HepG2 (cell line): ENCODE measurements around the gene PTCRA. TPM values are rescaled to one million over a fixed set of nuclear protein-coding genes. Genes with fewer than 3 reads are reported as not detected.

Experiments
- EEA1 ChIP-seq: sonication (generic); formaldehyde crosslinking; IDR thresholded peaks from 2 replicates; pipeline ENCODE4 v1.5.1; 2020; ENCODE audit warnings: mild to moderate bottlenecking, missing genetic modification reagents, borderline replicate concordance
- ISL2 ChIP-seq: sonication (generic); formaldehyde crosslinking; IDR thresholded peaks from 2 replicates; pipeline ENCODE4 v1.5.0; 2020; ENCODE audit warnings: missing genetic modification reagents
- MAF1 ChIP-seq: sonication (generic); formaldehyde crosslinking; IDR thresholded peaks from 2 replicates; pipeline ENCODE4 v1.5.0; 2020; ENCODE audit warnings: missing genetic modification reagents, borderline replicate concordance
- MYC ChIP-seq: sonication (generic); formaldehyde crosslinking; IDR thresholded peaks from 2 replicates; pipeline ENCODE4 v1.9.0; 2021; ENCODE audit warnings: missing genetic modification reagents, borderline replicate concordance
- NFKB2 ChIP-seq: sonication (generic); formaldehyde crosslinking; IDR thresholded peaks from 2 replicates; pipeline ENCODE4 v1.4.0; 2020; ENCODE audit warnings: missing genetic modification reagents, borderline replicate concordance
- NR1H2 ChIP-seq: sonication (generic); formaldehyde crosslinking; IDR thresholded peaks from 2 replicates; pipeline ENCODE4 v1.8.1; 2022; ENCODE audit warnings: low read depth, missing genetic modification reagents, borderline replicate concordance
- PAF1 ChIP-seq: IDR thresholded peaks from 2 replicates; pipeline ENCODE4 v1.6.1; 2016; ENCODE audit warnings: missing genetic modification reagents, missing compliant biosample characterization
- REXO4 ChIP-seq: sonication (generic); formaldehyde crosslinking; IDR thresholded peaks from 2 replicates; pipeline ENCODE4 v1.8.0; 2022; ENCODE audit warnings: missing genetic modification reagents, mild to moderate bottlenecking, borderline replicate concordance
- ZFP90 ChIP-seq: sonication (generic); formaldehyde crosslinking; IDR thresholded peaks from 2 replicates; pipeline ENCODE4 v1.8.0; 2022; ENCODE audit warnings: missing genetic modification reagents, mild to moderate bottlenecking, inconsistent platforms, borderline replicate concordance
- ZNF234 ChIP-seq: sonication (generic); formaldehyde crosslinking; conservative IDR thresholded peaks from 2 replicates; pipeline ENCODE4 v1.5.1; 2020; ENCODE audit warnings: mild to moderate bottlenecking, missing genetic modification reagents
- ZNF329 ChIP-seq: sonication (generic); formaldehyde crosslinking; IDR thresholded peaks from 2 replicates; pipeline ENCODE4 v1.9.0; 2021; ENCODE audit warnings: low read depth, mild to moderate bottlenecking, missing genetic modification reagents
- ZNF431 ChIP-seq: sonication (generic); formaldehyde crosslinking; IDR thresholded peaks from 2 replicates; pipeline ENCODE4 v1.9.0; 2022; ENCODE audit warnings: missing genetic modification reagents, low read depth, mild to moderate bottlenecking, borderline replicate concordance
- ZNF546 ChIP-seq: sonication (generic); formaldehyde crosslinking; conservative IDR thresholded peaks from 2 replicates; pipeline ENCODE4 v1.8.1; 2023; ENCODE audit warnings: mild to moderate bottlenecking, missing genetic modification reagents
- ZNF792 ChIP-seq: IDR thresholded peaks from 2 replicates; pipeline ENCODE4 v1.6.1; 2016
- polyA plus RNA-seq, 8 experiments: library from polyadenylated mRNA; depleted of rRNA in 3 of 8; stranded (reverse) in 7 of 8; unstranded in 1 of 8; fragments of >200 nt; fragmentation: Illumina TruSeq in 4 of 8; extraction: Trizol in 4 of 8; gene quantifications; 2 replicates each; pipeline versions ENCODE4 v1.2.1 to v1.2.3, GENCODE V29; 2011 to 2016; ENCODE audit warnings: low read depth in 4 of 8, missing spikeins in 1 of 8, mixed read lengths in 1 of 8; ENCODE audit not compliant: insufficient read depth in 1 of 8
- total RNA-seq, 5 experiments: library from RNA; depleted of rRNA; stranded (reverse); fragments of >200 nt; fragmentation: Illumina TruSeq; extraction: Trizol; gene quantifications; 2 replicates each; pipeline ENCODE4 v1.2.3, GENCODE V29; 2016; ENCODE audit warnings: low read depth in 1 of 5
- TF ChIP-seq, protein P1 (sequence below): sonication (generic); formaldehyde crosslinking; IDR thresholded peaks from 2 replicates; pipeline ENCODE4 v1.5.1; 2020; ENCODE audit warnings: mild to moderate bottlenecking, missing genetic modification reagents, moderate library complexity
- TF ChIP-seq, protein P2 (sequence below): sonication (generic); formaldehyde crosslinking; IDR thresholded peaks from 2 replicates; pipeline ENCODE4 v1.5.1; 2020; ENCODE audit warnings: missing genetic modification reagents, mild to moderate bottlenecking, borderline replicate concordance
- TF ChIP-seq, protein P3 (sequence below): sonication (generic); formaldehyde crosslinking; IDR thresholded peaks from 2 replicates; pipeline ENCODE4 v1.4.0; 2020; ENCODE audit warnings: missing genetic modification reagents, borderline replicate concordance
- TF ChIP-seq, protein P4 (sequence below): sonication (generic); formaldehyde crosslinking; IDR thresholded peaks from 2 replicates; pipeline ENCODE4 v1.4.0; 2020; ENCODE audit warnings: missing genetic modification reagents
- TF ChIP-seq, protein P5 (sequence below): sonication (generic); formaldehyde crosslinking; conservative IDR thresholded peaks from 2 replicates; pipeline ENCODE4 v1.8.0; 2022; ENCODE audit warnings: mild to moderate bottlenecking, moderate library complexity, missing genetic modification reagents
- TF ChIP-seq, protein P6 (sequence below): sonication (generic); formaldehyde crosslinking; IDR thresholded peaks from 2 replicates; pipeline ENCODE4 v1.8.0; 2022; ENCODE audit warnings: mild to moderate bottlenecking, missing genetic modification reagents; ENCODE audit not compliant: insufficient replicate concordance

PTCRA gene
- total and polyA plus RNA-seq, 2 of the 13 experiments (the other 11 are each of a cell fraction or from before 2014, with no cell fraction given) = not detected

DNA sequence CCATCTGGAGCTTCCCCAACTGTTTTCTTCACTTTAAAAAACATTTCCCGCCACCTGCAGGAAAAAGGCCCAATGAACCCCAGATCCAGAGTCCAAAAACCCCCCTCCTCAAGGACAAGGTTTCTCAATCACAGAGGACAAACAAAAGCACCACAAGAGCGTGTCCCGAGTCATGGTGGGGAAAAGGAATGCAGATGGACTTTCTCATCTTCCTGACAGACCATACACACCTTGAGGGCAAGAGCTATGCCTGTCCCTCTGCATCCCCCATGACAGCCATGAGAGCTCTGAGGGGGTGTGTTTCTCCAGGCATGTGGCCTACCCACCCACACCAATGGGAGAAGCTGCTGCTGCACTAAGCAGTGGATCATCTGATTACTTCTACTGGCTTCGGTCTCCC, 54.1 kb downstream of the PTCRA start (continued):
- TF ChIP-seq MAF1 (CRISPR knock-in tag) (no peak), ZNF234 (no peak), ZNF329 (CRISPR knock-in tag) (no peak), ZNF792 (no peak), ZNF546 (no peak), ISL2 (CRISPR knock-in tag) (no peak), REXO4 (CRISPR knock-in tag) (no peak), EEA1 (CRISPR knock-in tag) (no peak), ZNF431 (CRISPR knock-in tag) (no peak), MYC (0 out of 2 replicates have a peak, but pooled peaks have one; percentile 25), ZFP90 (no peak), NFKB2 (CRISPR knock-in tag) (no peak), NR1H2 (no peak), PAF1 (CRISPR knock-in tag) (no peak)
- TF ChIP-seq, protein P1, sequence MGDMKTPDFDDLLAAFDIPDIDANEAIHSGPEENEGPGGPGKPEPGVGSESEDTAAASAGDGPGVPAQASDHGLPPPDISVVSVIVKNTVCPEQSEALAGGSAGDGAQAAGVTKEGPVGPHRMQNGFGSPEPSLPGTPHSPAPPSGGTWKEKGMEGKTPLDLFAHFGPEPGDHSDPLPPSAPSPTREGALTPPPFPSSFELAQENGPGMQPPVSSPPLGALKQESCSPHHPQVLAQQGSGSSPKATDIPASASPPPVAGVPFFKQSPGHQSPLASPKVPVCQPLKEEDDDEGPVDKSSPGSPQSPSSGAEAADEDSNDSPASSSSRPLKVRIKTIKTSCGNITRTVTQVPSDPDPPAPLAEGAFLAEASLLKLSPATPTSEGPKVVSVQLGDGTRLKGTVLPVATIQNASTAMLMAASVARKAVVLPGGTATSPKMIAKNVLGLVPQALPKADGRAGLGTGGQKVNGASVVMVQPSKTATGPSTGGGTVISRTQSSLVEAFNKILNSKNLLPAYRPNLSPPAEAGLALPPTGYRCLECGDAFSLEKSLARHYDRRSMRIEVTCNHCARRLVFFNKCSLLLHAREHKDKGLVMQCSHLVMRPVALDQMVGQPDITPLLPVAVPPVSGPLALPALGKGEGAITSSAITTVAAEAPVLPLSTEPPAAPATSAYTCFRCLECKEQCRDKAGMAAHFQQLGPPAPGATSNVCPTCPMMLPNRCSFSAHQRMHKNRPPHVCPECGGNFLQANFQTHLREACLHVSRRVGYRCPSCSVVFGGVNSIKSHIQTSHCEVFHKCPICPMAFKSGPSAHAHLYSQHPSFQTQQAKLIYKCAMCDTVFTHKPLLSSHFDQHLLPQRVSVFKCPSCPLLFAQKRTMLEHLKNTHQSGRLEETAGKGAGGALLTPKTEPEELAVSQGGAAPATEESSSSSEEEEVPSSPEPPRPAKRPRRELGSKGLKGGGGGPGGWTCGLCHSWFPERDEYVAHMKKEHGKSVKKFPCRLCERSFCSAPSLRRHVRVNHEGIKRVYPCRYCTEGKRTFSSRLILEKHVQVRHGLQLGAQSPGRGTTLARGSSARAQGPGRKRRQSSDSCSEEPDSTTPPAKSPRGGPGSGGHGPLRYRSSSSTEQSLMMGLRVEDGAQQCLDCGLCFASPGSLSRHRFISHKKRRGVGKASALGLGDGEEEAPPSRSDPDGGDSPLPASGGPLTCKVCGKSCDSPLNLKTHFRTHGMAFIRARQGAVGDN (CRISPR knock-in tag) = no peak
- TF ChIP-seq, protein P2, sequence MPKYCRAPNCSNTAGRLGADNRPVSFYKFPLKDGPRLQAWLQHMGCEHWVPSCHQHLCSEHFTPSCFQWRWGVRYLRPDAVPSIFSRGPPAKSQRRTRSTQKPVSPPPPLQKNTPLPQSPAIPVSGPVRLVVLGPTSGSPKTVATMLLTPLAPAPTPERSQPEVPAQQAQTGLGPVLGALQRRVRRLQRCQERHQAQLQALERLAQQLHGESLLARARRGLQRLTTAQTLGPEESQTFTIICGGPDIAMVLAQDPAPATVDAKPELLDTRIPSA (CRISPR knock-in tag) = no peak
- TF ChIP-seq, protein P3, sequence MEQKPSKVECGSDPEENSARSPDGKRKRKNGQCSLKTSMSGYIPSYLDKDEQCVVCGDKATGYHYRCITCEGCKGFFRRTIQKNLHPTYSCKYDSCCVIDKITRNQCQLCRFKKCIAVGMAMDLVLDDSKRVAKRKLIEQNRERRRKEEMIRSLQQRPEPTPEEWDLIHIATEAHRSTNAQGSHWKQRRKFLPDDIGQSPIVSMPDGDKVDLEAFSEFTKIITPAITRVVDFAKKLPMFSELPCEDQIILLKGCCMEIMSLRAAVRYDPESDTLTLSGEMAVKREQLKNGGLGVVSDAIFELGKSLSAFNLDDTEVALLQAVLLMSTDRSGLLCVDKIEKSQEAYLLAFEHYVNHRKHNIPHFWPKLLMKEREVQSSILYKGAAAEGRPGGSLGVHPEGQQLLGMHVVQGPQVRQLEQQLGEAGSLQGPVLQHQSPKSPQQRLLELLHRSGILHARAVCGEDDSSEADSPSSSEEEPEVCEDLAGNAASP (CRISPR knock-in tag) = no peak
- TF ChIP-seq, protein P4, sequence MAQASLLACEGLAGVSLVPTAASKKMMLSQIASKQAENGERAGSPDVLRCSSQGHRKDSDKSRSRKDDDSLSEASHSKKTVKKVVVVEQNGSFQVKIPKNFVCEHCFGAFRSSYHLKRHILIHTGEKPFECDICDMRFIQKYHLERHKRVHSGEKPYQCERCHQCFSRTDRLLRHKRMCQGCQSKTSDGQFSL (CRISPR knock-in tag) = 0 out of 2 replicates have a peak, but pooled peaks have one; percentile 49
- TF ChIP-seq, protein P5, sequence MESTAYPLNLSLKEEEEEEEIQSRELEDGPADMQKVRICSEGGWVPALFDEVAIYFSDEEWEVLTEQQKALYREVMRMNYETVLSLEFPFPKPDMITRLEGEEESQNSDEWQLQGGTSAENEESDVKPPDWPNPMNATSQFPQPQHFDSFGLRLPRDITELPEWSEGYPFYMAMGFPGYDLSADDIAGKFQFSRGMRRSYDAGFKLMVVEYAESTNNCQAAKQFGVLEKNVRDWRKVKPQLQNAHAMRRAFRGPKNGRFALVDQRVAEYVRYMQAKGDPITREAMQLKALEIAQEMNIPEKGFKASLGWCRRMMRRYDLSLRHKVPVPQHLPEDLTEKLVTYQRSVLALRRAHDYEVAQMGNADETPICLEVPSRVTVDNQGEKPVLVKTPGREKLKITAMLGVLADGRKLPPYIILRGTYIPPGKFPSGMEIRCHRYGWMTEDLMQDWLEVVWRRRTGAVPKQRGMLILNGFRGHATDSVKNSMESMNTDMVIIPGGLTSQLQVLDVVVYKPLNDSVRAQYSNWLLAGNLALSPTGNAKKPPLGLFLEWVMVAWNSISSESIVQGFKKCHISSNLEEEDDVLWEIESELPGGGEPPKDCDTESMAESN (CRISPR knock-in tag) = peak; percentile 90
- TF ChIP-seq, protein P6, sequence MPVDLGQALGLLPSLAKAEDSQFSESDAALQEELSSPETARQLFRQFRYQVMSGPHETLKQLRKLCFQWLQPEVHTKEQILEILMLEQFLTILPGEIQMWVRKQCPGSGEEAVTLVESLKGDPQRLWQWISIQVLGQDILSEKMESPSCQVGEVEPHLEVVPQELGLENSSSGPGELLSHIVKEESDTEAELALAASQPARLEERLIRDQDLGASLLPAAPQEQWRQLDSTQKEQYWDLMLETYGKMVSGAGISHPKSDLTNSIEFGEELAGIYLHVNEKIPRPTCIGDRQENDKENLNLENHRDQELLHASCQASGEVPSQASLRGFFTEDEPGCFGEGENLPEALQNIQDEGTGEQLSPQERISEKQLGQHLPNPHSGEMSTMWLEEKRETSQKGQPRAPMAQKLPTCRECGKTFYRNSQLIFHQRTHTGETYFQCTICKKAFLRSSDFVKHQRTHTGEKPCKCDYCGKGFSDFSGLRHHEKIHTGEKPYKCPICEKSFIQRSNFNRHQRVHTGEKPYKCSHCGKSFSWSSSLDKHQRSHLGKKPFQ (CRISPR knock-in tag) = no peak
